Fibroblast of lung (primary cell): ENCODE measurements around the gene TLR8.

Source experiments
- EZH2 ChIP-seq: IDR thresholded peaks from 2 replicates; pipeline ENCODE4 v1.5.1; 2012; ENCODE audit warnings: low read length, control low read depth, mild to moderate bottlenecking; ENCODE audit errors: missing control alignments
- TF ChIP-seq, protein P1 (sequence below), 2 donors: IDR thresholded peaks in 1 of 2; conservative IDR thresholded peaks in 1 of 2; 1 replicate in 1 of 2; 2 replicates in 1 of 2; pipeline ENCODE4 v1.5.1; 2011 to 2012; ENCODE audit warnings: low read length in 2 of 2, control low read depth in 1 of 2, inconsistent platforms in 1 of 2, low read depth in 1 of 2, mild to moderate bottlenecking in 1 of 2

DNA sequence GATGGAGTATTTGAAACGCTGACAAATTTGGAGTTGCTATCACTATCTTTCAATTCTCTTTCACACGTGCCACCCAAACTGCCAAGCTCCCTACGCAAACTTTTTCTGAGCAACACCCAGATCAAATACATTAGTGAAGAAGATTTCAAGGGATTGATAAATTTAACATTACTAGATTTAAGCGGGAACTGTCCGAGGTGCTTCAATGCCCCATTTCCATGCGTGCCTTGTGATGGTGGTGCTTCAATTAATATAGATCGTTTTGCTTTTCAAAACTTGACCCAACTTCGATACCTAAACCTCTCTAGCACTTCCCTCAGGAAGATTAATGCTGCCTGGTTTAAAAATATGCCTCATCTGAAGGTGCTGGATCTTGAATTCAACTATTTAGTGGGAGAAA, 13.2 kb downstream of the TLR8 start:
- TF ChIP-seq, protein P1, sequence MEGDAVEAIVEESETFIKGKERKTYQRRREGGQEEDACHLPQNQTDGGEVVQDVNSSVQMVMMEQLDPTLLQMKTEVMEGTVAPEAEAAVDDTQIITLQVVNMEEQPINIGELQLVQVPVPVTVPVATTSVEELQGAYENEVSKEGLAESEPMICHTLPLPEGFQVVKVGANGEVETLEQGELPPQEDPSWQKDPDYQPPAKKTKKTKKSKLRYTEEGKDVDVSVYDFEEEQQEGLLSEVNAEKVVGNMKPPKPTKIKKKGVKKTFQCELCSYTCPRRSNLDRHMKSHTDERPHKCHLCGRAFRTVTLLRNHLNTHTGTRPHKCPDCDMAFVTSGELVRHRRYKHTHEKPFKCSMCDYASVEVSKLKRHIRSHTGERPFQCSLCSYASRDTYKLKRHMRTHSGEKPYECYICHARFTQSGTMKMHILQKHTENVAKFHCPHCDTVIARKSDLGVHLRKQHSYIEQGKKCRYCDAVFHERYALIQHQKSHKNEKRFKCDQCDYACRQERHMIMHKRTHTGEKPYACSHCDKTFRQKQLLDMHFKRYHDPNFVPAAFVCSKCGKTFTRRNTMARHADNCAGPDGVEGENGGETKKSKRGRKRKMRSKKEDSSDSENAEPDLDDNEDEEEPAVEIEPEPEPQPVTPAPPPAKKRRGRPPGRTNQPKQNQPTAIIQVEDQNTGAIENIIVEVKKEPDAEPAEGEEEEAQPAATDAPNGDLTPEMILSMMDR (conservative IDR thresholded peaks at IDR 0.05 in 1 of 2, IDR thresholded peaks at IDR 0.05 in 1 of 2; ENCODE audit: low read depth in 1 of 2, low read length in 2 of 2): no peak
- TF ChIP-seq EZH2: no peak
